ENCODE results near the gene TMPRSS11A.

DNA sequence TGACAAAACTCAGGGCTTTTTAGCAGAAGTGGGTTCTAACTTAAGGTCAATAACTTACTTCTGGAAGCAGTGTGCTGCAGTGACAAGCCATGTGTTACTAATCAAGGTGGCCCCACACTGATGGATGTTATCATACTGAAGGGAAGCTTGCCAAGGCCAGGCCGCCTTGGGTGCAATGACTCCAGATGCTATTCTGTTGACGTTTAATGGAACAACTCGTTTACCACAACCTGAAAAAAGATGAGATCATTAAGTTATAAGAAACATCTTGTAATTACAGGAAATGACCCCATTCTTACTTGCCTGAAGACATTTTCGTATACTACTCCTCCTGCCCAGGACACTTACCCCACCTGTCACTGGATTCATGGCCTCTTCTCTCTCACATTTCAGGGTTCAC is 40.6 kb downstream of the TMPRSS11A start:
- TF ChIP-seq, protein P1, sequence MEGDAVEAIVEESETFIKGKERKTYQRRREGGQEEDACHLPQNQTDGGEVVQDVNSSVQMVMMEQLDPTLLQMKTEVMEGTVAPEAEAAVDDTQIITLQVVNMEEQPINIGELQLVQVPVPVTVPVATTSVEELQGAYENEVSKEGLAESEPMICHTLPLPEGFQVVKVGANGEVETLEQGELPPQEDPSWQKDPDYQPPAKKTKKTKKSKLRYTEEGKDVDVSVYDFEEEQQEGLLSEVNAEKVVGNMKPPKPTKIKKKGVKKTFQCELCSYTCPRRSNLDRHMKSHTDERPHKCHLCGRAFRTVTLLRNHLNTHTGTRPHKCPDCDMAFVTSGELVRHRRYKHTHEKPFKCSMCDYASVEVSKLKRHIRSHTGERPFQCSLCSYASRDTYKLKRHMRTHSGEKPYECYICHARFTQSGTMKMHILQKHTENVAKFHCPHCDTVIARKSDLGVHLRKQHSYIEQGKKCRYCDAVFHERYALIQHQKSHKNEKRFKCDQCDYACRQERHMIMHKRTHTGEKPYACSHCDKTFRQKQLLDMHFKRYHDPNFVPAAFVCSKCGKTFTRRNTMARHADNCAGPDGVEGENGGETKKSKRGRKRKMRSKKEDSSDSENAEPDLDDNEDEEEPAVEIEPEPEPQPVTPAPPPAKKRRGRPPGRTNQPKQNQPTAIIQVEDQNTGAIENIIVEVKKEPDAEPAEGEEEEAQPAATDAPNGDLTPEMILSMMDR (IDR thresholded peaks at IDR 0.05): no peak
- no peak for TF ChIP-seq POLR2AphosphoS5 (IDR thresholded peaks at IDR 0.05)
- no peak for TF ChIP-seq POLR2A (IDR thresholded peaks at IDR 0.05)
